Astrocyte (in vitro differentiated cells and primary cell): ENCODE data around the gene CD84. TPM values are rescaled to one million over a fixed set of nuclear protein-coding genes. Genes with fewer than 3 reads are reported as not detected.

Experiments used
- DNase-seq: peaks from one replicate; pipeline ENCODE4 v3.0.0-alpha.2; 2010; ENCODE audit warnings: low read depth
- FAIRE-seq: peaks from 2 replicates; lab custom pipeline; 2011; peaks lifted over from hg19 to GRCh38; lab: Jason Lieb, UNC
- H2AFZ ChIP-seq: 2 replicates; pipeline ENCODE4 v1.6.0; 2012; ENCODE audit warnings: low read depth, low read length, inconsistent platforms
- H3K27ac ChIP-seq: 2 replicates; pipeline ENCODE4 v1.5.1; 2011; ENCODE audit warnings: low read depth, low read length, inconsistent platforms
- H3K27me3 ChIP-seq: 2 replicates; pipeline ENCODE4 v1.6.0; 2011; ENCODE audit warnings: low read length, inconsistent platforms; ENCODE audit not compliant: insufficient read depth
- H3K36me3 ChIP-seq: 2 replicates; pipeline ENCODE4 v1.5.1; 2011; ENCODE audit warnings: low read length, inconsistent platforms; ENCODE audit not compliant: insufficient read depth
- H3K4me1 ChIP-seq: 2 replicates; pipeline ENCODE4 v1.5.1; 2011; ENCODE audit warnings: low read length, inconsistent platforms; ENCODE audit not compliant: insufficient read depth
- H3K4me2 ChIP-seq: 2 replicates; pipeline ENCODE4 v1.6.0; 2012; ENCODE audit warnings: low read length, inconsistent platforms
- H3K4me3 ChIP-seq: 2 replicates; pipeline ENCODE4 v1.5.1; 2011; ENCODE audit warnings: low read depth, mild to moderate bottlenecking, low read length, inconsistent platforms; ENCODE audit not compliant: insufficient read depth
- H3K79me2 ChIP-seq: 2 replicates; pipeline ENCODE4 v1.6.0; 2012; ENCODE audit warnings: mild to moderate bottlenecking, low read length, inconsistent platforms; ENCODE audit not compliant: insufficient read depth
- H3K9ac ChIP-seq: 2 replicates; pipeline ENCODE4 v1.6.0; 2012; ENCODE audit warnings: mild to moderate bottlenecking, low read length, inconsistent platforms
- H3K9me3 ChIP-seq: 2 replicates; pipeline ENCODE4 v1.5.1; 2012; ENCODE audit warnings: low read depth, mild to moderate bottlenecking, low read length, inconsistent platforms; ENCODE audit not compliant: insufficient read depth
- H4K20me1 ChIP-seq: 2 replicates; pipeline ENCODE4 v1.6.0; 2012; ENCODE audit warnings: low read length, inconsistent platforms; ENCODE audit not compliant: insufficient read depth
- H3K27ac Mint-ChIP-seq: one replicate; pipeline ENCODE4 v1.8.0; 2021; ENCODE audit warnings: mild to moderate bottlenecking, mixed read lengths; ENCODE audit not compliant: unreplicated experiment
- H3K27me3 Mint-ChIP-seq: one replicate; pipeline ENCODE4 v1.8.0; 2021; ENCODE audit warnings: low read depth, mixed read lengths; ENCODE audit not compliant: unreplicated experiment
- H3K36me3 Mint-ChIP-seq: one replicate; pipeline ENCODE4 v1.8.0; 2021; ENCODE audit warnings: low read depth, mixed read lengths; ENCODE audit not compliant: unreplicated experiment
- H3K4me1 Mint-ChIP-seq: one replicate; pipeline ENCODE4 v1.8.0; 2021; ENCODE audit warnings: low read depth, mixed read lengths; ENCODE audit not compliant: unreplicated experiment
- H3K4me3 Mint-ChIP-seq: one replicate; pipeline ENCODE4 v1.8.0; 2021; ENCODE audit warnings: mild to moderate bottlenecking, moderate library complexity, mixed read lengths; ENCODE audit not compliant: unreplicated experiment
- H3K9me3 Mint-ChIP-seq: one replicate; pipeline ENCODE4 v1.8.0; 2021; ENCODE audit warnings: mild to moderate bottlenecking, mixed read lengths; ENCODE audit not compliant: unreplicated experiment
- CTCF ChIP-seq: IDR thresholded peaks from 2 replicates; pipeline ENCODE4 v1.5.1; 2011; ENCODE audit warnings: low read depth, mild to moderate bottlenecking, inconsistent platforms, low read length, moderate library complexity; ENCODE audit not compliant: insufficient read depth
- EZH2 ChIP-seq: IDR thresholded peaks from 2 replicates; pipeline ENCODE4 v1.6.1; 2012; ENCODE audit warnings: mild to moderate bottlenecking, low read length, inconsistent platforms; ENCODE audit not compliant: insufficient read depth
- total RNA-seq: library from RNA; stranded (reverse); gene quantifications from 2 replicates; pipeline ENCODE4 v1.2.1, GENCODE V29; 2021

CD84 gene
- total RNA-seq, 1 donor from 2014 or later, result not detected

- H3K4me1 Mint-ChIP-seq, result peaks cover 26% of the 10 kb centered on the region
- H3K4me1 ChIP-seq, result no peaks in the 10 kb centered on the region
- H3K36me3 ChIP-seq, result no peaks in the 10 kb centered on the region
- no peaks in the 10 kb centered on the region for H3K79me2 ChIP-seq
- H4K20me1 ChIP-seq, result no peaks in the 10 kb centered on the region
- H3K9me3 Mint-ChIP-seq, result no peaks in the 10 kb centered on the region
- H3K4me2 ChIP-seq, result no peak overlapping the region
- no peak overlapping the region for H3K27ac ChIP-seq
- H3K27me3 ChIP-seq, result no peaks in the 10 kb centered on the region
- TF ChIP-seq EZH2 (no peak), CTCF (peak; percentile 14)
- H2AFZ ChIP-seq, result no peak overlapping the region
- H3K36me3 Mint-ChIP-seq, result no peaks in the 10 kb centered on the region
- H3K27me3 Mint-ChIP-seq, result peaks cover 8% of the 10 kb centered on the region
- H3K4me3 ChIP-seq, result no peak overlapping the region
- DNase-seq (no peak), FAIRE-seq (no peak)
- H3K9ac ChIP-seq, result no peak overlapping the region
- no peak overlapping the region for H3K27ac Mint-ChIP-seq
- no peak overlapping the region for H3K4me3 Mint-ChIP-seq
- no peaks in the 10 kb centered on the region for H3K9me3 ChIP-seq
These were observed 34.6 kb downstream of the CD84 start for GRCh38 chr1:160544647-160545046.

GRCh38 chr1:160542303-160542945 lies 36.9 kb downstream of the CD84 start:
- H2AFZ ChIP-seq, result no peak overlapping the region
- H3K4me1 ChIP-seq, result no peaks in the 10 kb centered on the region
- H3K27ac ChIP-seq, result no peak overlapping the region
- no peak overlapping the region for H3K4me3 ChIP-seq
- no peak for DNase-seq
- no peaks in the 10 kb centered on the region for H3K79me2 ChIP-seq
- H3K27me3 Mint-ChIP-seq, result no peaks in the 10 kb centered on the region
- no peak overlapping the region for H3K4me3 Mint-ChIP-seq
- no peaks in the 10 kb centered on the region for H3K9me3 Mint-ChIP-seq
- peaks cover 27% of the 10 kb centered on the region for H3K4me1 Mint-ChIP-seq
- peak overlapping the region; percentile 20 for H3K4me2 ChIP-seq
- H3K9ac ChIP-seq, result no peak overlapping the region
- no peaks in the 10 kb centered on the region for H3K27me3 ChIP-seq
- H3K9me3 ChIP-seq, result no peaks in the 10 kb centered on the region
- no peak for FAIRE-seq
- H4K20me1 ChIP-seq, result no peaks in the 10 kb centered on the region
- no peak for TF ChIP-seq EZH2
- TF ChIP-seq CTCF, result no peak
- H3K36me3 ChIP-seq, result no peaks in the 10 kb centered on the region
- peak overlapping the region; percentile 73 for H3K27ac Mint-ChIP-seq
- H3K36me3 Mint-ChIP-seq, result no peaks in the 10 kb centered on the region

GRCh38 chr1:160541622-160542302 lies 37.5 kb downstream of the CD84 start:
- Histone ChIP-seq H3K27me3 (no peaks in the 10 kb centered on the region), H3K9ac (no peak overlapping the region), H3K4me3 (no peak overlapping the region), H3K4me2 (peak overlapping the region; percentile 20), H3K79me2 (no peaks in the 10 kb centered on the region), H2AFZ (no peak overlapping the region), H4K20me1 (no peaks in the 10 kb centered on the region), H3K27ac (no peak overlapping the region), H3K36me3 (no peaks in the 10 kb centered on the region), H3K4me1 (no peaks in the 10 kb centered on the region), H3K9me3 (no peaks in the 10 kb centered on the region)
- H3K4me1 Mint-ChIP-seq, result peaks cover 27% of the 10 kb centered on the region
- H3K4me3 Mint-ChIP-seq, result no peak overlapping the region
- H3K36me3 Mint-ChIP-seq, result no peaks in the 10 kb centered on the region
- TF ChIP-seq EZH2 (no peak), CTCF (no peak)
- no peak for FAIRE-seq
- no peaks in the 10 kb centered on the region for H3K27me3 Mint-ChIP-seq
- DNase-seq, result no peak
- H3K9me3 Mint-ChIP-seq, result no peaks in the 10 kb centered on the region
- H3K27ac Mint-ChIP-seq, result no peak overlapping the region
